ENCODE results near the gene MORF4L2.

DNA sequence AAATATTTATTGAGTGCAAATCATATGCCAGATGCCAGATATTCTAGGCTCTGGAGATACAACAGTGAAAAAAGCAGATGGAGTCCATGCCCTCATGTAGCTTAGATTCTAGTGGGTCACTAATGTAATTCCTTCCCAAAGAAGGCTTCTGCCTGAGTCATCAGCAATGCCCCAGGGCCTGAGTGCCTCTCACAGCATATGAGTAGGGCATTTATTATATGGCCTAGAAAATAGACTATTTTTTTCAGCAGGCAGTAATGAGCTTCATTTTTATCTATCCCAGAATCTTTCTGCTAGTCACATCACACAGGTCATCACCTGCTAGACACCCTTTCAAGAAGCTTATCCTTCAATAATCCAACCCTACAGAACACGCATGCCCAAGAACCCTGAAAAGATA lies 46.5 kb upstream of the MORF4L2 start:
- TF ChIP-seq, protein P1, sequence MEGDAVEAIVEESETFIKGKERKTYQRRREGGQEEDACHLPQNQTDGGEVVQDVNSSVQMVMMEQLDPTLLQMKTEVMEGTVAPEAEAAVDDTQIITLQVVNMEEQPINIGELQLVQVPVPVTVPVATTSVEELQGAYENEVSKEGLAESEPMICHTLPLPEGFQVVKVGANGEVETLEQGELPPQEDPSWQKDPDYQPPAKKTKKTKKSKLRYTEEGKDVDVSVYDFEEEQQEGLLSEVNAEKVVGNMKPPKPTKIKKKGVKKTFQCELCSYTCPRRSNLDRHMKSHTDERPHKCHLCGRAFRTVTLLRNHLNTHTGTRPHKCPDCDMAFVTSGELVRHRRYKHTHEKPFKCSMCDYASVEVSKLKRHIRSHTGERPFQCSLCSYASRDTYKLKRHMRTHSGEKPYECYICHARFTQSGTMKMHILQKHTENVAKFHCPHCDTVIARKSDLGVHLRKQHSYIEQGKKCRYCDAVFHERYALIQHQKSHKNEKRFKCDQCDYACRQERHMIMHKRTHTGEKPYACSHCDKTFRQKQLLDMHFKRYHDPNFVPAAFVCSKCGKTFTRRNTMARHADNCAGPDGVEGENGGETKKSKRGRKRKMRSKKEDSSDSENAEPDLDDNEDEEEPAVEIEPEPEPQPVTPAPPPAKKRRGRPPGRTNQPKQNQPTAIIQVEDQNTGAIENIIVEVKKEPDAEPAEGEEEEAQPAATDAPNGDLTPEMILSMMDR (IDR thresholded peaks at IDR 0.05) = no peak
- no peak for TF ChIP-seq EZH2 (IDR thresholded peaks at IDR 0.05; ENCODE audit: borderline replicate concordance, insufficient read depth, low read depth, low read length, poor library complexity, severe bottlenecking)
